Activated effector memory CD4-positive, alpha-beta T cell treated with anti-CD3 and anti-CD28 coated beads, Interleukin-2, amount 50 U/mL, for 16 hours (primary cell): Measurements from ENCODE around the gene TTC33.
"Not testable (repeated sequence)": the region's sequence is repeated elsewhere in the genome, so short reads cannot be mapped to it uniquely, and the experiment has no call there.

Experiments used
- DNase-seq: peaks from one replicate; pipeline ENCODE4 v3.0.0-alpha.2; 2020

Gene TTC33

GRCh38 chr5:40651201-40651600 is 104.6 kb downstream of the TTC33 start:
- DNase-seq: no peak

DNA sequence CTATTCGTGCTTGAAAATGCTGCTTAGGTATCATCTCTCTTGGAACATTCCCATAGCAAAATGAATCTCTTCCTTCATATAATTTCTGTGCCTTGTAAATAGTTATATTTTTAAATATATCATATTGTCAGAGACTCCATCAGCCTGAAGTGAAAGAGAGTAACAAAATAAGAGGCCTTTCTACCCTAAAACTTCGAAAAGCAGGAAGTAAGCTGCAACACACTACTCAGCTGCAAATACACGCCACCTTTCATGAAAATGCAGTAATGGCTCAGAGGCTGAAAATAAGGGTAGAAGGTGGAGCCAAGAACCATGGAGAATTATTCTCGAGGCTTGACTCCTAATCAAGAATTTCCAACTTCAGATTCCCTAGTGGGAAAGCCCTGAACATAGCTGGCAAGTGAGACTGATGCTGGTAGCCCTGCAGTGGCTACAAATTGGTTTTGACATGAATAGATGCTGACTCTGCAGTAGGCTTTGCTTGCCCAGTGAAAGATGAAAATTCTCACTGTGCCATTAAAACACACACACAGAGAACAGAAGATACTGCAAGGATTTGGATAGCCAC is 106.2 kb downstream of the TTC33 start:
- DNase-seq: no peak

GRCh38 chr5:40648150-40648549 is 107.6 kb downstream of the TTC33 start:
- no peak for DNase-seq

DNA sequence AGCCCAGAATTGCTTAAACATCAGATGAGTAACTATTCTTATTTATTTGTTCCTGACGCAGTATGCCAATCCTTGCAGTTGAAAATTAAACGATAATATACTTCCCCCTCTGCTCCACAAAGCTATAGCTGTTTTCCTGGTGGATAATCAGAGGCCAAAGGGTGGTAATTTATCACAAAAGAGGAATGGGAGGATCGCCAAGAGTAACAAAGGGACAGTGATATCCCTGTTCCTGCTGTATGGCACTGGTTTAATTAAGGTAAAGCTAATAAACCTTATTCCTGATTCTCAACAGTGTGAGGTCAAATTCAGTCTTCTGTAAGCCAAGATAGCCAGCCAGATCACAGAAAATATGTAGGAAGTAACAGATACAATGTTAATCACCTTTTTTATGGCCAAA is 109.5 kb downstream of the TTC33 start:
- DNase-seq: no peak

DNA sequence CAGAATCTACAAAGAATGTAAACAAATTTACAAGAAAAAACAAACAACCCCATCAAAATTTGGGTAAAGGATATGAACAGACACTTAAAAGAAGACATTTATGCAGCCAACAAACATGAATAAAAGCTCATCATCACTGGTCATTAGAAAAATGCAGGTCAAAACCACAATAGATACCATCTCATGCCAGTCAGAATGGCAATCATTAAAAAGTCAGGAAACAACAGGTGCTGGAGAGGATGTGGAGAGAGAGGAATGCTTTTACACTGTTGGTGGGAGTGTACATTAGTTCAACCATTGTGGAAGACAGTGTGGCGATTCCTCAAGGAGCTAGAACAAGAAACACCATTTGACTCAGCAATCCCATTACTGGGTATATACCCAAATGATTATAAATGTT is 116.2 kb downstream of the TTC33 start:
- DNase-seq: not testable (repeated sequence)

GRCh38 chr5:40634593-40634992 is 121.2 kb downstream of the TTC33 start:
- no peak for DNase-seq

GRCh38 chr5:40634154-40634553 is 121.6 kb downstream of the TTC33 start:
- no peak for DNase-seq

DNA sequence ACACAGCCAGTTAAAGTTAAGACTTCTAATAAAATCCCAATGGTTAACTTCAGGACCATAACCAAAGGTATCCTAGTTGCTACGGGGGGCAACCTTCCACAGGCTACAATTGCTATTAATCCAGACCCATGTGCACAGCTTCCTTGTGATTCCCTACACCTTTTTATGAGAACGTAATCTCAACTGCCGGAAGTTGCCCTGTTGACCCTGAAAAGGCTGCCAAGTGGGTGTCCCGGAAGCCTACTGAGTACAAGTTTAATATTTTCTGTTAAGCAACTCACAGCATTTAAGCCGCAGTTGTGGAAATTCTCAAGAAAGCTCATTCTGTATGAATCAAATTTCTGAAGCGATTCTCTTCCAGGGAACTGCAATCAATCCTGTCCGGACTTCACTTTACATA is 124.5 kb downstream of the TTC33 start:
- DNase-seq: no peak

- no peak for DNase-seq
Measured at GRCh38 chr5:40630126-40630525, 125.6 kb downstream of the TTC33 start.

- no peak for DNase-seq
Measured at GRCh38 chr5:40628407-40628806, 127.4 kb downstream of the TTC33 start.

DNA sequence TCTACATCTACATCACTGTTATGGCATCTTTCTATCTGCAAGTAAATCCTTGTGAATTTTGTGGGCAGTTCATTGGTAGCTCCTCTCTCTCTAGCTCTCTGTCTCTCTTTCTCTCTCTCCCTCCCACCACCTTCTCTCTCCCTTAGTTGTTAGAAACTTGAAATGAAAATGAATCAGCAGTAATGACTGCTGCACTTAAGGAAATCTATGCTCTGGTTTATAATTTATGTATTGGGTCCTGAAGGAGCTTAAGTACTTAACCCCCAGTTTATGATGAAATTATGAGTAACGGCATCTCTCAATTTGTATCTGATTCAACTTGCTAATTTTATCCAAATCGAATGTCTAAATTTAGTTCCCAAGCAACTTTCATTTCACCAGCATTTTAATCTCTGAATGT is 128.1 kb downstream of the TTC33 start:
- no peak for DNase-seq

- DNase-seq: no peak
Measured at GRCh38 chr5:40626801-40627200, 129.0 kb downstream of the TTC33 start.

- no peak for DNase-seq
Measured at GRCh38 chr5:40623480-40624420, 132.0 kb downstream of the TTC33 start.

- DNase-seq: no peak
Measured at GRCh38 chr5:40622463-40623252, 133.1 kb downstream of the TTC33 start.

- DNase-seq: no peak
Measured at GRCh38 chr5:40619421-40619820, 136.3 kb downstream of the TTC33 start.

DNA sequence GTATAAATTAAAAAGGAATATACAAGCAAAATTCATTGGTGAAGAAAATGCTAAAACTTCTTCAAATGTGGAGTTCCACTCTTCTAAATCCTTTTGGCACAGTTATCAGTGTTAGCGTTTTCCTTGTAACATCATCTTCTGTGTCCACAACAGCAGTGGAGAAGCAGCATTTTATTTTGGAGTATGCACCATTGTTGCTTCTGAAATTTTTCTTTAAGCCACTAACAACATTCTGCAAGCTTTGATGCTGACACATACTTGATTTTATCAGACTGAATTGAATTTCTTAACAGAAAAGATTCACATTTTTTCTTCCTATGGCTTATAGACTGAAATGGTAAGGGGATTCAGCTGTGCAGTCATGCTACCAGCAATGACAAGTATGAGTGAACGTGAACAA is 136.8 kb downstream of the TTC33 start:
- DNase-seq: no peak

DNA sequence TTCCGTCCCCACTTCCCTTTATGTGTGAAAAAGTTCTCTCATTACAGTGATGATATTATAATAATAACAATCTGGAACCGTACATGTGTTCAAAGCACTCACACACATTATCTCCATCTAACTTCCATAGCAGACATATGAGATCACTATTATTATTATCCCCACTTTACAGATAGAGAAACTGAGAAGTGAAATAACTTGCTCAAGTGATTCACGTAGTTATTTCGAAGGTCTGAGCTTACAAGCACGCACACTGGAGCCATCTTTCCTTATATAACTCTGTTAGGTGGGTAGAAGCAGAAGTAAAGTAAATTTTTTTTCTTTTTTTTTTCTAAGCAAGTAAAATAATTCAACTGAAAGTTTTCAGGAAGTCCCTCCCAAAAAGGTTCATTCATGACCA is 139.0 kb downstream of the TTC33 start:
- no peak for DNase-seq

DNA sequence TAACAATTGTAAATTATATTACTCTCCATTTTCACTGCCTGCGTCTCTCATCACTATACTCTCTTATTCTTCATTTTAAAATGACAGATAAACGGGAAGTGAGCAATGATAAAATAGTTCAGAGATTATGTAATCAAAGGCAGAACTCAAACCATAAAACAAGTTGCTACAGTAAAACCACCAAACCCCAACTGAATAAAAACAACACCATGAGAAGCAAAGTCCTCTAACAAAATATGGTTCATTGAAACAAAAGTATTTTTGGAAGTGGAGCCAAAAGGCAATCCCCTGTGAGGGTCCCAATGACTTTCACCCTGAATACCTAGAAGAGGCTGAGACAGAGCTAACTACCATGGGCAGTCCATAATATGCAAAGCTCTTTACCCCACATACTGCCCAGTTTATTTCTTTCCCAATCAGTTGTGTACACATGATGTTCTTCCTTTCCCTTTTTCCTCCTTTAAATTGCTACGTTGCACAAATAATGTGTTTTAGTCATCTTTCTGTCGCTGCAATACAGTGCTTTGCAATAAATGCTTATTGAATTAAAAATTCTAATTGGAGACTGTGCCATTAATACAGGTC is 140.1 kb downstream of the TTC33 start:
- no peak for DNase-seq

- no peak for DNase-seq
Measured at GRCh38 chr5:40614923-40615585, 140.7 kb downstream of the TTC33 start.

- no peak for DNase-seq
Measured at GRCh38 chr5:40614466-40614865, 141.3 kb downstream of the TTC33 start.

DNA sequence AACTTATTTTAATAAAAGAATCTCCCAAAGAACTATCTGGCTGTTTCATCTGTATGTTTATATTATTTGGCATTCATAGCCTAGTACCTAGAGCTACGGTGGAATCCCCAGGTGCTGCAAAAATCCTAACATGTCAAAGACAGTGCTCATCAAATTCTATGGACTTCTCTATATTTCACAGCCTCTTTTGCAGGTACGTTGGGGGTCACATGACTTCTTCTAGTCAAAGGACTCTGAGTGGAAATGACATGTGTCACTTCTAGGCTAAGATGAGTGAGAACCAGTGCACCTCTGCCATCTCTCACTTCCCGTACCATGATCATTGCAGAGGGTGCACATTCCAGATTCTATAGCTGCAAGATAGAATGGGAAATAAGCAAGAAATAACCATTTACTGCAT is 148.6 kb downstream of the TTC33 start:
- DNase-seq: no peak

- no peak for DNase-seq
Measured at GRCh38 chr5:40606077-40606765, 149.5 kb downstream of the TTC33 start.
